ENCODE measurements around the gene FLT4. TPM values are rescaled to one million over a fixed set of nuclear protein-coding genes. Genes with fewer than 3 reads are reported as not detected.

FLT4 gene
- total and polyA plus RNA-seq, 7 donors: 1.7 to 7.3 (median 3.5) TPM

GRCh38 chr5:180643191-180643851, 6.1 kb downstream of the FLT4 start:
- intact Hi-C loops (cut with DNase I): no loop called here
- ATAC-seq (no peak), DNase-seq (no peak)
- TF ChIP-seq CTCF (IDR thresholded peaks at IDR 0.05): no peak
- Histone ChIP-seq H3K36me3 (ENCODE audit: insufficient read depth in 1 of 2, low read depth in 1 of 2) (no peaks in the 10 kb centered on the region), H3K9me3 (no peaks in the 10 kb centered on the region), H3K27ac (no peak overlapping the region), H3K4me1 (no peaks in the 10 kb centered on the region), H3K27me3 (ENCODE audit: insufficient read depth in 3 of 3, low read length in 2 of 3) (peaks cover 0 to 46% (median 8%) of the 10 kb centered on the region in 3 donors), H3K4me3 (no peak overlapping the region)
- 47 to 67% (median 50%) methylated on average over 17 of the region's 17 CpGs for WGBS, 3 donors

- 79 to 81% (median 79%) methylated on average over 9 of the region's 9 CpGs for WGBS, 3 donors
- intact Hi-C loops (cut with DNase I): no loop called here
- Histone ChIP-seq H3K36me3 (ENCODE audit: insufficient read depth in 1 of 2, low read depth in 1 of 2) (no peaks in the 10 kb centered on the region), H3K4me1 (no peaks in the 10 kb centered on the region), H3K27ac (no peak overlapping the region), H3K27me3 (ENCODE audit: insufficient read depth in 3 of 3, low read length in 2 of 3) (peaks cover 0 to 40% (median 8%) of the 10 kb centered on the region in 3 donors), H3K9me3 (no peaks in the 10 kb centered on the region), H3K4me3 (no peak overlapping the region)
- no peak for DNase-seq
- no peak for ATAC-seq
- no peak for TF ChIP-seq CTCF (IDR thresholded peaks at IDR 0.05)
Measured at GRCh38 chr5:180642779-180643178, 6.6 kb downstream of the FLT4 start.

- intact Hi-C loops (cut with DNase I): no loop called here
- H3K9me3 ChIP-seq: no peaks in the 10 kb centered on the region
- no peak overlapping the region for H3K4me3 ChIP-seq
- H3K36me3 ChIP-seq (ENCODE audit: insufficient read depth in 1 of 2, low read depth in 1 of 2): no peaks in the 10 kb centered on the region
- H3K27ac ChIP-seq: no peak overlapping the region
- 85 to 87% (median 86%) methylated on average over 16 of the region's 16 CpGs for WGBS, 3 donors
- no peaks in the 10 kb centered on the region for H3K4me1 ChIP-seq
- peaks cover 0 to 35% (median 6%) of the 10 kb centered on the region in 3 donors for H3K27me3 ChIP-seq (ENCODE audit: insufficient read depth in 3 of 3, low read length in 2 of 3)
- ATAC-seq (no peak), DNase-seq (no peak)
- TF ChIP-seq CTCF (IDR thresholded peaks at IDR 0.05): no peak
Measured at GRCh38 chr5:180642181-180642775, 7.1 kb downstream of the FLT4 start.

GRCh38 chr5:180641566-180641900, 7.9 kb downstream of the FLT4 start:
- DNase-seq: peak in 1 of 2 donors; percentile 2
- 76 to 91% (median 85%) methylated on average over 6 of the region's 6 CpGs for WGBS, 3 donors
- peaks cover 0 to 32% (median 3%) of the 10 kb centered on the region in 3 donors for H3K27me3 ChIP-seq (ENCODE audit: insufficient read depth in 3 of 3, low read length in 2 of 3)

More at GRCh38 chr5:180641566-180641900, 7.9 kb downstream of the FLT4 start:
- H3K27ac ChIP-seq: no peak overlapping the region
- H3K4me1 ChIP-seq: no peaks in the 10 kb centered on the region
- no peak for ATAC-seq
- no peaks in the 10 kb centered on the region for H3K9me3 ChIP-seq
- intact Hi-C loops (cut with DNase I): no loop called here
- no peak overlapping the region for H3K4me3 ChIP-seq
- H3K36me3 ChIP-seq (ENCODE audit: insufficient read depth in 1 of 2, low read depth in 1 of 2): no peaks in the 10 kb centered on the region
- TF ChIP-seq CTCF (IDR thresholded peaks at IDR 0.05): no peak
